ENCODE measurements around the gene SPRYD4.

The SPRYD4 gene

GRCh38 chr12:56477521-56478225, 9.3 kb downstream of the SPRYD4 start:
- H3K27ac ChIP-seq, result no peak overlapping the region
- no peaks in the 10 kb centered on the region for H3K9me3 ChIP-seq
- H3K4me1 ChIP-seq (ENCODE audit: control insufficient read depth in 1 of 2, insufficient read depth in 1 of 2, low read depth in 1 of 2, low read length in 1 of 2), result peaks cover 10 to 12% of the 10 kb centered on the region in 2 experiments
- no peaks in the 10 kb centered on the region for H3K27me3 ChIP-seq
- H3K4me3 ChIP-seq (ENCODE audit: low read depth in 1 of 2, low read length in 1 of 2), result no peak overlapping the region
- no peaks in the 10 kb centered on the region for H3K36me3 ChIP-seq
- TF ChIP-seq CTCF (IDR thresholded peaks at IDR 0.05), result no peak

- no peak for TF ChIP-seq CTCF (IDR thresholded peaks at IDR 0.05)
- H3K36me3 ChIP-seq, result no peaks in the 10 kb centered on the region
- no peak overlapping the region for H3K27ac ChIP-seq
- peaks cover 10 to 12% of the 10 kb centered on the region in 2 experiments for H3K4me1 ChIP-seq (ENCODE audit: control insufficient read depth in 1 of 2, insufficient read depth in 1 of 2, low read depth in 1 of 2, low read length in 1 of 2)
- H3K27me3 ChIP-seq, result no peaks in the 10 kb centered on the region
- no peak overlapping the region for H3K4me3 ChIP-seq (ENCODE audit: low read depth in 1 of 2, low read length in 1 of 2)
- no peaks in the 10 kb centered on the region for H3K9me3 ChIP-seq
These were observed 11.2 kb downstream of the SPRYD4 start for GRCh38 chr12:56479625-56480024.

GRCh38 chr12:56484566-56484965, 16.2 kb downstream of the SPRYD4 start:
- Histone ChIP-seq H3K27me3 (peaks cover 41% of the 10 kb centered on the region), H3K4me3 (ENCODE audit: low read depth in 1 of 2, low read length in 1 of 2) (no peak overlapping the region), H3K27ac (no peak overlapping the region), H3K9me3 (no peaks in the 10 kb centered on the region), H3K4me1 (ENCODE audit: control insufficient read depth in 1 of 2, insufficient read depth in 1 of 2, low read depth in 1 of 2, low read length in 1 of 2) (peaks cover 19 to 28% of the 10 kb centered on the region in 2 experiments), H3K36me3 (no peaks in the 10 kb centered on the region)
- no peak for TF ChIP-seq CTCF (IDR thresholded peaks at IDR 0.05)

GRCh38 chr12:56486694-56487093, 18.3 kb downstream of the SPRYD4 start:
- Histone ChIP-seq H3K4me1 (ENCODE audit: control insufficient read depth in 1 of 2, insufficient read depth in 1 of 2, low read depth in 1 of 2, low read length in 1 of 2) (peaks cover 7 to 18% of the 10 kb centered on the region in 2 experiments), H3K27ac (no peak overlapping the region), H3K36me3 (no peaks in the 10 kb centered on the region), H3K9me3 (no peaks in the 10 kb centered on the region), H3K27me3 (peaks cover 62% of the 10 kb centered on the region), H3K4me3 (ENCODE audit: low read depth in 1 of 2, low read length in 1 of 2) (no peak overlapping the region)
- TF ChIP-seq CTCF (IDR thresholded peaks at IDR 0.05), result no peak

GRCh38 chr12:56487448-56488040, 19.2 kb downstream of the SPRYD4 start:
- TF ChIP-seq CTCF (IDR thresholded peaks at IDR 0.05), result no peak
- Histone ChIP-seq H3K36me3 (no peaks in the 10 kb centered on the region), H3K4me1 (ENCODE audit: control insufficient read depth in 1 of 2, insufficient read depth in 1 of 2, low read depth in 1 of 2, low read length in 1 of 2) (peaks cover 7 to 18% of the 10 kb centered on the region in 2 experiments), H3K4me3 (ENCODE audit: low read depth in 1 of 2, low read length in 1 of 2) (peak overlapping the region; percentile 32 to 60), H3K27ac (no peak overlapping the region), H3K27me3 (peaks cover 71% of the 10 kb centered on the region), H3K9me3 (no peaks in the 10 kb centered on the region)

All from neutrophil (primary cell).